CD4-positive, alpha-beta T cell (primary cell): ENCODE results near the gene GALNT18. TPM values are rescaled to one million over a fixed set of nuclear protein-coding genes. Genes with fewer than 3 reads are reported as not detected.

Experiments used
- ATAC-seq: fragments of 200-7000 bp; cut with Tn5 transposase; one replicate; pipeline ENCODE4 v1.10.0; 2022; ENCODE audit warnings: mild to moderate bottlenecking; ENCODE audit not compliant: poor library complexity
- CTCF ChIA-PET: fragments of 350-600 bp; sonication (Branson Sonifier 250); formaldehyde crosslinking; loops from one replicate; lab custom pipeline; 2021; ENCODE audit warnings: antibody characterized with exemption, inconsistent platforms; lab: Charles Lee
- POLR2A ChIA-PET: fragments of 350-600 bp; sonication (Branson Sonifier 250); formaldehyde crosslinking; loops from one replicate; lab custom pipeline; 2021; ENCODE audit warnings: antibody characterized with exemption, inconsistent platforms; lab: Charles Lee
- DNase-seq, 14 experiments: peaks; one replicate each; pipeline ENCODE4 v3.0.0-alpha.2; 2013 to 2020; ENCODE audit warnings: mixed read lengths in 2 of 14
- H3K27ac ChIP-seq, 2 donors: one replicate each; pipeline versions ENCODE4 v1.5.1 to v1.7.0; 2013; ENCODE audit warnings: low read length in 2 of 2, low read depth in 1 of 2, mild to moderate bottlenecking in 1 of 2
- H3K27me3 ChIP-seq, 2 experiments: 1 replicate in 1 of 2; 2 replicates in 1 of 2; pipeline versions ENCODE4 v1.6.1 to v1.7.0; 2013; ENCODE audit warnings: low read length in 2 of 2, control low read depth in 1 of 2, mild to moderate bottlenecking in 1 of 2, moderate library complexity in 1 of 2; ENCODE audit not compliant: insufficient read depth in 2 of 2, control insufficient read depth in 1 of 2
- H3K36me3 ChIP-seq: one replicate; pipeline ENCODE4 v1.6.1; 2013; ENCODE audit warnings: low read length, control low read depth; ENCODE audit not compliant: insufficient read depth
- H3K4me1 ChIP-seq: one replicate; pipeline ENCODE4 v1.6.1; 2013; ENCODE audit warnings: low read length, control low read depth; ENCODE audit not compliant: insufficient read depth
- H3K4me3 ChIP-seq: one replicate; pipeline ENCODE4 v1.5.1; 2013; ENCODE audit warnings: mild to moderate bottlenecking, low read length, moderate library complexity
- H3K9me3 ChIP-seq, 2 experiments: 1 replicate in 1 of 2; 2 replicates in 1 of 2; pipeline versions ENCODE4 v1.6.1 to v1.7.0; 2013; ENCODE audit warnings: low read length in 2 of 2, mild to moderate bottlenecking in 2 of 2, control low read depth in 1 of 2, moderate library complexity in 1 of 2; ENCODE audit not compliant: control insufficient read depth in 1 of 2, insufficient read depth in 1 of 2
- H3K27ac Mint-ChIP-seq: one replicate; pipeline ENCODE4 v1.8.0; 2020; ENCODE audit warnings: mixed read lengths
- H3K27me3 Mint-ChIP-seq: one replicate; pipeline ENCODE4 v1.8.0; 2021; ENCODE audit warnings: mixed read lengths
- H3K36me3 Mint-ChIP-seq: one replicate; pipeline ENCODE4 v1.8.0; 2021; ENCODE audit warnings: low read depth, mixed read lengths
- H3K4me1 Mint-ChIP-seq: one replicate; pipeline ENCODE4 v1.8.0; 2021; ENCODE audit warnings: low read depth, mixed read lengths
- H3K4me3 Mint-ChIP-seq: one replicate; pipeline ENCODE4 v1.8.0; 2020; ENCODE audit warnings: mild to moderate bottlenecking, mixed read lengths
- H3K9me3 Mint-ChIP-seq: one replicate; pipeline ENCODE4 v1.8.0; 2020; ENCODE audit warnings: mixed read lengths
- intact Hi-C, 2 experiments: fragments of 100-400 bp; cut with DNase I in 1 of 2; cut with micrococcal nuclease in 1 of 2; formaldehyde crosslinking; loops; one replicate each; pipeline versions ENCODE4 v1.15.1 to v1.9.0; 2023 to 2025; cut with DNase I, micrococcal nuclease
- total RNA-seq, 174 experiments: library from RNA in 2 of 174; stranded (reverse) in 2 of 174; gene quantifications; one replicate each; pipeline ENCODE4 v1.2.3 and lab custom pipeline; 2021 to 2026
- TF ChIP-seq, protein P1 (sequence below): fragments of 200-600 bp; IDR thresholded peaks from one replicate; pipeline ENCODE4 v1.8.0; 2022; ENCODE audit warnings: antibody characterized with exemption, mild to moderate bottlenecking

Gene GALNT18
- total RNA-seq, 2 experiments from 2014 or later, result 0.08 TPM; not detected in 1

DNA sequence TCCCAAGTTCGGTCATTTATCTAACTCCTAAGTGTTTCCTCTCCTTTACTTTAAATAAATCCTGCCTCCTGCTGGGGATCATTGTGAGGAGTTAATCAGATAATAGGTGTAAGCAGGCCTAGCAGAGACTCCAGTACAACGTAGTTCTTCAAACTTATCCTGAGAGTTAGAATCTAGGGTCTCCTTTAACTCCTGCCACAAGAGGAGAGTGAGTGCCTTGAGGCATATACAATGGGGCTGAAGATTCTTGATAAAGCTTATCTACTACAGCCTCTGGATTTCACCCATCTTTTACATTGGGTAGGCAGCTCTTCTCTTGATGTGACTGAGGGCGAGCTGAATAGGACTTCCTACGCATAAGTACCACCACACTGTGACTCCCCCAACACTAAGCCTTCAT is 3.1 kb upstream of the GALNT18 start:
- H3K27ac ChIP-seq, result no peak overlapping the region
- H3K4me1 ChIP-seq, result peaks cover 18% of the 10 kb centered on the region
- ChIA-PET CTCF (no interaction called here), POLR2A (no interaction called here)
- H3K9me3 Mint-ChIP-seq, result no peaks in the 10 kb centered on the region
- DNase-seq (no peak), ATAC-seq (no peak)
- no peaks in the 10 kb centered on the region for H3K36me3 ChIP-seq
- intact Hi-C loops, result no loop called here
- peaks cover 5% of the 10 kb centered on the region for H3K4me1 Mint-ChIP-seq
- peaks cover 41% of the 10 kb centered on the region for H3K27me3 Mint-ChIP-seq
- peaks cover 0 to 6% of the 10 kb centered on the region in 2 experiments for H3K9me3 ChIP-seq
- no peak overlapping the region for H3K4me3 ChIP-seq
- H3K36me3 Mint-ChIP-seq, result no peaks in the 10 kb centered on the region
- no peak overlapping the region for H3K4me3 Mint-ChIP-seq
- TF ChIP-seq, protein P1, sequence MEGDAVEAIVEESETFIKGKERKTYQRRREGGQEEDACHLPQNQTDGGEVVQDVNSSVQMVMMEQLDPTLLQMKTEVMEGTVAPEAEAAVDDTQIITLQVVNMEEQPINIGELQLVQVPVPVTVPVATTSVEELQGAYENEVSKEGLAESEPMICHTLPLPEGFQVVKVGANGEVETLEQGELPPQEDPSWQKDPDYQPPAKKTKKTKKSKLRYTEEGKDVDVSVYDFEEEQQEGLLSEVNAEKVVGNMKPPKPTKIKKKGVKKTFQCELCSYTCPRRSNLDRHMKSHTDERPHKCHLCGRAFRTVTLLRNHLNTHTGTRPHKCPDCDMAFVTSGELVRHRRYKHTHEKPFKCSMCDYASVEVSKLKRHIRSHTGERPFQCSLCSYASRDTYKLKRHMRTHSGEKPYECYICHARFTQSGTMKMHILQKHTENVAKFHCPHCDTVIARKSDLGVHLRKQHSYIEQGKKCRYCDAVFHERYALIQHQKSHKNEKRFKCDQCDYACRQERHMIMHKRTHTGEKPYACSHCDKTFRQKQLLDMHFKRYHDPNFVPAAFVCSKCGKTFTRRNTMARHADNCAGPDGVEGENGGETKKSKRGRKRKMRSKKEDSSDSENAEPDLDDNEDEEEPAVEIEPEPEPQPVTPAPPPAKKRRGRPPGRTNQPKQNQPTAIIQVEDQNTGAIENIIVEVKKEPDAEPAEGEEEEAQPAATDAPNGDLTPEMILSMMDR, result no peak
- H3K27ac Mint-ChIP-seq, result no peak overlapping the region
- H3K27me3 ChIP-seq, result peaks cover 23 to 24% of the 10 kb centered on the region in 2 experiments

DNA sequence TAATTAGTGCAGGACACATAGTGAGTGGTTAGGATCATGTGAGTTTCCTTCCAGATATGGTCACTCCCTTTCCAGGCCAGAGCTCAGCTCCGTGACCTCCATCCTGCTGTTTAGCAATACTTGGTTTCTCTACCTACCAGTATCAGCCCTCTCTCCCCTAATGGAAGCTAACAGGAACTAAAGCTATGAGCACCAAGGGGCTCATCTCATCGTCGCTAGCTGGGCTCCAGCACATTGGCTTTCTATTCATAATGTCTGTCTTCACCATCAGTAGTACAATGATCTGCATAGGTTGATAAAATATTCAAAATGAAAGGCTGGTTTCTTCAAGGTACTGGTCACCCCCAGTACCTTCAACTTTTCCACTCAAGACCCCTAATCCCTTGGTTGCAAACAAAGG is 2.4 kb upstream of the GALNT18 start:
- Histone ChIP-seq H3K36me3 (no peaks in the 10 kb centered on the region), H3K9me3 (peaks cover 0 to 6% of the 10 kb centered on the region in 2 experiments), H3K27ac (no peak overlapping the region), H3K4me1 (peaks cover 19% of the 10 kb centered on the region), H3K4me3 (no peak overlapping the region), H3K27me3 (peaks cover 30% of the 10 kb centered on the region in 2 experiments)
- Mint-ChIP-seq H3K9me3 (no peaks in the 10 kb centered on the region), H3K27me3 (peaks cover 46% of the 10 kb centered on the region), H3K27ac (no peak overlapping the region), H3K4me1 (peaks cover 5% of the 10 kb centered on the region), H3K36me3 (no peaks in the 10 kb centered on the region), H3K4me3 (no peak overlapping the region)
- POLR2A ChIA-PET, result no interaction called here
- intact Hi-C loops, result no loop called here
- CTCF ChIA-PET, result no interaction called here
- ATAC-seq (no peak), DNase-seq (no peak)
- TF ChIP-seq, protein P1, result no peak

DNA sequence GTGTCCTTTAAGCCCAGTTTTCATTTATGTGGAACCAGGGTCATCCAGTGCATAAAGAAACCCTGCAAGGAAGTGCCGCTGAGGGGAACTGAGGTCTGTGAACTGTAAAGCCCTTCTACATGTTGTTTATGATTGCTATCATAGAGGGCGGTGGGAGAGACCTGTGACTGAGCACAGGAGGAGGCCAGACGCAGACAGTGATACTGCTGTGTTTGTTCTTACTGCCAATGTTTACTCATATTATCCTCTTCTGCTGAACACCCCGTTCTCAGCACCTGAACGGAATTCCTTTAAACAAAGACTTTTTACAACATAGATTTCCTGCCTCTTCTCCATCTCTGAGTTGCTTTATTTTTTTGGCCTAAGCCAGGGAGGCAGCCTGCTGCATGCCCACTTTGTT is 967 bp upstream of the GALNT18 start:
- TF ChIP-seq, protein P1, result no peak
- ChIA-PET CTCF (no interaction called here), POLR2A (no interaction called here)
- Histone ChIP-seq H3K27ac (no peak overlapping the region), H3K36me3 (no peaks in the 10 kb centered on the region), H3K9me3 (peaks cover 0 to 6% of the 10 kb centered on the region in 2 experiments), H3K4me1 (peaks cover 19% of the 10 kb centered on the region), H3K4me3 (no peak overlapping the region), H3K27me3 (peaks cover 33 to 35% of the 10 kb centered on the region in 2 experiments)
- H3K4me1 Mint-ChIP-seq, result peaks cover 5% of the 10 kb centered on the region
- no peaks in the 10 kb centered on the region for H3K9me3 Mint-ChIP-seq
- no peak overlapping the region for H3K27ac Mint-ChIP-seq
- no peaks in the 10 kb centered on the region for H3K36me3 Mint-ChIP-seq
- intact Hi-C loops, result no loop called here
- no peak for DNase-seq
- ATAC-seq, result no peak
- peaks cover 59% of the 10 kb centered on the region for H3K27me3 Mint-ChIP-seq
- H3K4me3 Mint-ChIP-seq, result peak overlapping the region; percentile 44
